ENCODE measurements around the gene SRD5A3. TPM values are rescaled to one million over a fixed set of nuclear protein-coding genes. Genes with fewer than 3 reads are reported as not detected.

The SRD5A3 gene
- total RNA-seq, 6 donors from 2014 or later = 7.2 to 21.4 (median 13.0) TPM

- H3K4me3 ChIP-seq = no peak overlapping the region
- no peaks in the 10 kb centered on the region for H3K9me3 ChIP-seq
- no peaks in the 10 kb centered on the region for H3K27me3 ChIP-seq
- H3K27ac ChIP-seq = no peak overlapping the region
- 54 to 56% methylated on average over 5 of the region's 5 CpGs for WGBS, 2 donors
- no peak for TF ChIP-seq CTCF (IDR thresholded peaks at IDR 0.05)
- TF ChIP-seq POLR2A (IDR thresholded peaks at IDR 0.05) = no peak
- no peak for TF ChIP-seq EP300 (IDR thresholded peaks at IDR 0.05)
- no peaks in the 10 kb centered on the region for H3K36me3 ChIP-seq
- DNase-seq (no peak), ATAC-seq (ENCODE audit: low FRiP score in 2 of 2) (peak in 1 of 2 donors; percentile 44)
- peaks cover 0 to 8% (median 3%) of the 10 kb centered on the region in 4 donors for H3K4me1 ChIP-seq
These were observed 27.6 kb upstream of the SRD5A3 start for GRCh38 chr4:55318175-55319129.

GRCh38 chr4:55321707-55322264 is 24.3 kb upstream of the SRD5A3 start:
- Histone ChIP-seq H3K4me3 (no peak overlapping the region), H3K27ac (no peak overlapping the region), H3K27me3 (no peaks in the 10 kb centered on the region), H3K9me3 (no peaks in the 10 kb centered on the region), H3K4me1 (peaks cover 0 to 16% (median 4%) of the 10 kb centered on the region in 4 donors), H3K36me3 (no peaks in the 10 kb centered on the region)
- ATAC-seq (ENCODE audit: low FRiP score in 2 of 2) = peak in 1 of 2 donors; percentile 75
- TF ChIP-seq CTCF (IDR thresholded peaks at IDR 0.05) (peak; percentile 41 to 66 (median 55)), EP300 (IDR thresholded peaks at IDR 0.05) (no peak)
- 22 to 27% methylated on average over 8 of the region's 8 CpGs for WGBS, 2 donors
- DNase-seq = peak in 1 of 2 donors; percentile 67

- TF ChIP-seq EP300 (IDR thresholded peaks at IDR 0.05) (no peak), POLR2AphosphoS5 (IDR thresholded peaks at IDR 0.05) (no peak), POLR2A (IDR thresholded peaks at IDR 0.05) (no peak), CTCF (IDR thresholded peaks at IDR 0.05) (no peak)
- Histone ChIP-seq H3K4me1 (peaks cover 0 to 12% (median 4%) of the 10 kb centered on the region in 4 donors), H3K27ac (no peak overlapping the region), H3K36me3 (no peaks in the 10 kb centered on the region), H3K4me3 (no peak overlapping the region), H3K27me3 (no peaks in the 10 kb centered on the region), H3K9me3 (no peaks in the 10 kb centered on the region)
- no peak for DNase-seq
- ATAC-seq (ENCODE audit: low FRiP score in 2 of 2) = no peak
These were observed 22.7 kb upstream of the SRD5A3 start for GRCh38 chr4:55323375-55323774.

- ATAC-seq (ENCODE audit: low FRiP score in 2 of 2) (no peak), DNase-seq (no peak)
- no peak overlapping the region for H3K4me3 ChIP-seq
- H3K9me3 ChIP-seq = peaks cover 0 to 9% (median 4%) of the 10 kb centered on the region in 4 donors
- TF ChIP-seq POLR2AphosphoS5 (IDR thresholded peaks at IDR 0.05) (no peak), CTCF (IDR thresholded peaks at IDR 0.05) (no peak), POLR2A (IDR thresholded peaks at IDR 0.05) (no peak), EP300 (IDR thresholded peaks at IDR 0.05) (no peak)
- H3K36me3 ChIP-seq = no peaks in the 10 kb centered on the region
- peaks cover 0 to 10% (median 7%) of the 10 kb centered on the region in 4 donors for H3K4me1 ChIP-seq
- H3K27ac ChIP-seq = no peak overlapping the region
- no peaks in the 10 kb centered on the region for H3K27me3 ChIP-seq
These were observed 19.4 kb upstream of the SRD5A3 start for GRCh38 chr4:55326629-55327028.
